GM12892 (cell line): Measurements from ENCODE around the gene YBX1.
"Not testable (repeated sequence)": the region's sequence is repeated elsewhere in the genome, so short reads cannot be mapped to it uniquely, and the experiment has no call there.

Experiments used
- DNase-seq: peaks from one replicate; pipeline ENCODE4 v3.0.0; 2011; ENCODE audit not compliant: insufficient read length
- FAIRE-seq: peaks from 2 replicates; lab custom pipeline; 2011; peaks lifted over from hg19 to GRCh38; lab: Jason Lieb, UNC
- POLR2A ChIP-seq: IDR thresholded peaks from 2 replicates; pipeline ENCODE4 v1.6.1; 2011; ENCODE audit warnings: low read depth, low read length, control low read depth
- POLR2AphosphoS5 ChIP-seq: IDR thresholded peaks from 2 replicates; pipeline ENCODE4 v1.6.1; 2011; ENCODE audit warnings: low read depth, low read length, control low read depth
- TAF1 ChIP-seq: IDR thresholded peaks from 2 replicates; pipeline ENCODE4 v1.6.1; 2011; ENCODE audit warnings: low read depth, mild to moderate bottlenecking, control low read depth, low read length, borderline replicate concordance

Gene YBX1

DNA sequence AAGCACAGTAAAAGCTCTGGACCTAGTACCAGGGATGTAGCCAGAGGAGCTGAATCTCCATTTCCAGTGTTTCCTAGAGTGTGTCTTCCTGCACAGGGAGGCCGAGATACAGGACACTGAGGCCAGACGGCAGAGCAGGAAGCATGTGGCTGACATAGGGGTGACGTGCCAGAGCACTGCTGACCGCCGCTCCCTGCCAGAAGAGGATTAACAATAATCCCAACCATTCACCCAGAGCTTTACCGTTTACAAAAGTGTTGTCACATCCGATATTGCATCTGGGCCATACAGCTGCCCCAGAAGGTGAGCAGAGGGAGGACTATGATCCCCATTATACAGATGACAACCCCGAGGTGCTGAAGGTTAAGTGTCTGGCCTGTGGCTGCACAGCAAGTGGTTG is 63.6 kb downstream of the YBX1 start:
- no peak for TF ChIP-seq POLR2AphosphoS5
- no peak for TF ChIP-seq POLR2A
- no peak for TF ChIP-seq TAF1
- DNase-seq (no peak), FAIRE-seq (no peak)

DNA sequence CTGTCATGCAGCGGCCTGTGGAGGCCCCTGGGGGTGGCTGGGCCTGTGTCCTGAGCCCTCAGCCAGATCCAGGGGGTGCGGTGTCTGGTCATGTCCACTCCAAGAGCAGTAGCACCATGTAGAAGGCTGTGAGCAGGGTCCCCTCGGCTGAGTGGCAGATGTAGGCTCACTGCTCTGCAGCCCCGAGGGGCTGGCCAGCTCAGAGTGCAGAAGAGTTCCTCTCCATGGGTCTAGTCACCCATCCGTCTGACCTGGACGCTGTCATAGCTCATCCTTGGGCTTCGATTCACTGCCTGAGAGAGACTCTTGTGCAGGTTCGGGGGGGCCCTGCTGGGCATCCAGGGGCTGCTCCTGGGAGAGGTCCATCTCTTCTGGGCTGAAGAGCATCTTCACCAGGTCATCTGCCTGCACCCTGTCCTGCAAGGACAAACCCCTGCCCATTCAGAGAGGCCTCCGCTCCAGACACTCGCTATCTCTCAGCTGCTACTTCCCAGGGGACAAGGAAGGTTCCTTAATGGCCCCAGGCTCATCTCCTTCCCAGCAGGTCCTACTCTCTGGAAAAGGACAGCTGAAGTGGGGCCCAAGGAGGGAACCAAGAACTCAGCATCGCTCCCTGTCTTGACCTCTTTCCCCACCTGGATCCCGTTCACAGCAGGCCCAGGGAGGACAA is 64.4 kb downstream of the YBX1 start:
- DNase-seq (no peak), FAIRE-seq (no peak)
- TF ChIP-seq POLR2AphosphoS5 (no peak), TAF1 (no peak), POLR2A (no peak)

DNA sequence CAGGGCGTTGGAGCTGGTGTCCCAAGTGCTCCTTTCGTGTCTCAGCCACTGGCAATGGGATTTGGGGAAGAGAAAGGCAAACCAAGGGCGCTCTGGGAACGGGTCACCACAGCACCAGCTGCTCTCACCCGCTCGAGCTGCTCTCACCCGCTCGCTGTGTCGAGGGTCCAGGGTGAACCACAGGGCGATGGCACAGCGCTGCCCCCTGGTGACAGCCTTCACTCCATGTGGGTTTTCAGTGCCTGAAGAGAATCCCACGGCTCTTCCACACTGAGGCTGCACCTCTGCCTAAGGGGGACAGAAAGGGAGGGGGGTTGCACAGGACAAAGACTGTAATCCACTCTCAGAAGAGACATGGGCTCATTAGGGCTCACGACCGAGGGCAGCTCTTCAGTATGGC is 64.9 kb downstream of the YBX1 start:
- DNase-seq, result no peak
- no peak for TF ChIP-seq POLR2A
- TF ChIP-seq TAF1, result no peak
- no peak for TF ChIP-seq POLR2AphosphoS5
- FAIRE-seq, result peak; percentile 40

DNA sequence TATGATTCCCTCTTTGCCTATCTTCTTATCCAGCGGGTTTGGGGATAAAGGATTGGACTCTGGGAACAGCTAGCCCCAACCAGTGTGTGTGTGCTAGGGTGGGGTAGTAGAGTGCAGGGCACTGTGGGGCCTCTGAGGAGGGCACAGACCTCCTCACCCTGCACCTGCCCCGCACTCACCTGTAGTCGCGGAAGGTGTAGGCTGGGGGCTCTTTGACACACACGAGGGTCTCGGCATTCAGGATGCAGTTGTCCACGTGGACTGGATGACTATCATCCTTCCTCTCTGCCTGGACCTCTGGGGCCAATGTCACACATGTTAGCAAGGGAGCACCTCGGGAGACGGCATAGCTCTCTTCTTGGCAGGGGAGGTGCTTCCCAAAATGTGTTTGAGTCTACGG is 65.8 kb downstream of the YBX1 start:
- DNase-seq (no peak), FAIRE-seq (no peak)
- TF ChIP-seq POLR2A, result no peak
- TF ChIP-seq TAF1, result no peak
- TF ChIP-seq POLR2AphosphoS5, result no peak

DNA sequence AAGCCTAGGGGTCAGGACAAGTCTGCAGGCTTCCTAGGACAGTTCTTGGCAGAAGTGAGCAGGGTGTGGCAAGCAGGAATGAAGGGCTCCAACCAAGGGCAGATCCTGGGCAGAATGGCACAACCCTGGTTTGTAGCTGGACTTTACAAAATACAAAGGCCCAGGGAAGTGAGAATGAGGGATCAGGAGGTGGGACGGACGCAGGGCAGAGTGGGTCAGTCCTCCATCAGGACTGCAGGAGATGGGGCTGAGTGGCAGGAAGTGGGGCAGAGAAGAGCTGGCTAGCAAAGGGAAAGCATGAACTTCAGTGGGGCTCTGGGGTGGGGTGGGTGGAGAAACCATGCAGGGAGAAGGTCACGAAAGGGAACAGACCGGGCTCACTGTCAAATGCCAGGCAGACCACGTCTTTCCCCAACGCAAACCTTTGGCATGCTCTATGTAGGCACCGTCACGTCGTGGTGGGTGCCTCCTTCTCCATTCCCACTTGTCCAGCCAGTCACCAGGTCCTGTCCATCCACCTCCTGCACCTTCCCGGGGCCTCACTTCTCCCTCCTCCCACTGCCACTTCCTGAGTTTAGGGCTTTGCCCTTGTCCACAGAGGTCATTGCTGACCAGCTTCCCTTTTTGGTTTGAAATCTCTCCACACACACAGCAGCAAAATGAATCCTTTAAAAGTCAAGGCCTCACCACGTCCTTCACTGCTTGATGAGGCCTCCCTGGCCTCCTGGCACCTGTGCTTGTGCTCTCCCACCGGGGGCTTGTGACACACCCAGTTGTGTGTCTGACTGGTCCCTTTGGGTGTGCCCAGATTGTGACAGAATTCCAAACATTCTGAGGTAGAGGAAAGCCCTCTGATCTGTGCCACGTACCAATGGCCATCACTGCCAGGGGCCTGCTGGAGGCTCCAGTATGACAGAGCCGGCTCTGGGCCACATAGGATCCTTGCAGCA is 66.5 kb downstream of the YBX1 start:
- DNase-seq (no peak), FAIRE-seq (no peak)
- TF ChIP-seq TAF1, result no peak
- no peak for TF ChIP-seq POLR2A
- TF ChIP-seq POLR2AphosphoS5, result no peak

DNA sequence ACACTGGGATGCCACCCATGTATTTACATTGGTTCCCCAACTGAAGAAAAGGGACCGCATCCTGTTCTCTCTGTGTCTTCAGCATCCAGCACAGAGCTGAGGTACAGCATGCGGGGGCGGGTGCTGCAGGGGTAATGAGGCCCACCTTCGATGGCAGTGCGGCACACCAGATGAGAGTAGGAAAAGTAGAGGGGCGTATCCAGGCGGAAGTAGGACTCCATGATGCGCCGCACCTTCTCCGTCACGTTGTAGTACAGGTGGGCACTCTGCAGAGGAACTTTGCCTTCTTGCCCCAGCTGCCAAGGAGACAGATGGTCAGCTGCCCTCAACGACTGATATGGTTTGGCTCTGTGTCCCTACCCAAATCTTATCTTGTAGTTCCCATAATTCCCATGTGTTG is 67.8 kb downstream of the YBX1 start:
- FAIRE-seq, result no peak
- no peak for DNase-seq
- TF ChIP-seq POLR2A, result no peak
- TF ChIP-seq TAF1, result no peak
- TF ChIP-seq POLR2AphosphoS5, result no peak

DNA sequence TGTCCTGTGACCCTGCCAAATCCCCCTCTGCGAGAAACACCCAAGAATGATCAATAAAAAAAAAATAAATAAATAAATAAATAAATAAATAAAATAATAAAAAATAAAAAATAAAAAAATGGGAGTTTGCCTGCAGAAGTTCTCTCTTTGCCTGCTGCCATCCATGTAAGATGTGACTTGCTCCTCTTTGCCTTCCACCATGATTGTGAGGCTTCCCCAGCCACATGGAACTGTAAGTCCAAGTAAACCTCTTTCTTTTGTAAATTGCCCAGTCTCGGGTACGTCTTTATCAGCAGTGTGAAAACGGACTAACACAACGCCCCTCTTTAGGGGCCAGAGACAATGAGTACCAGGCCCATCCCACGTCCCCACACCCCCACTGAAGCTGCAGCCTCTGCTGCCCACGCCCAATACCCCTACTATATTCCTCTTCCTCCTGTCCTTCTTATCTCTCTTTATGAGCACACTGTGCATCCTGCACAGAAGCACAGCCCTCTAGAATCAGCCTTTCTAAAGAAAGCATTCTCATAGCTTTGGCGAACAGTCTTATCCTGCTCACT is 69.4 kb downstream of the YBX1 start:
- DNase-seq, FAIRE-seq: not testable (repeated sequence)

DNA sequence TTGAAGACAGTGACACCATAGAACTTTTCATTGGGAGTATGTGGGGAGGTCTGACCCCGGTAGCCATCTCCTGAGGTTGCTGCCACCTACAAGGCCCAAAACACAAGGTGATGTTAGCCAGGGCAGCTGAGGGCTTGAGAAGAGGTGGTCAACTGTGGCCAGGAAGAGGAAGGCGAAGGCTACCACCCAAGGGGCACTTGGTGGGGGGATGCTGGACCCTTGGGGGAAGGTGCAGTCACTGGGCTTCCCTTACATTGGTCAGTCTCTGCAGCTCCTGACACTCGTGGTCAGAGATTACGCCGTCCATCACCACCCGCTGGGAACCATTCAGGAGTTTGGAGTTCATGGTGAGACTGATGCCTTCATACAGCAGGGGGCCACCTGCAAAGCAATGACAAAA is 70.1 kb downstream of the YBX1 start:
- DNase-seq (no peak), FAIRE-seq (no peak)
- TF ChIP-seq POLR2A (no peak), POLR2AphosphoS5 (no peak), TAF1 (no peak)

DNA sequence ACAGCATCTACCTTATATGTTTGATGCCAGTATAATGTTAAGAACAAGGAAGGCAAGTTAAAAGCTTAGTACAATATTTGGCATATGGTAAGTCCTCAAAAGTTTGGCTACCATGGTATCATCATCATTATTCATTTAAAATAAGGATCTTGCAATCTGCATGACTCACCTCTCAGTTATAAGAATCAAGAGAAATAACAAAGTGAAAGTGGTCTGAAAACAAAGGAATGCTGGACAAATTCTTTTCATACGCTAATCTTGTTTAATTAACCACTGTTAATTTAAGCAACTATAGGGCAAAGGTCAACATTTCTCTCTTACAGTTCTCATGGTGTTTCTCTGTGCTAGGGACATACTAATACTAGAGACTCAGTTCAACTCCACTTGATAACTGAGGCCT is 70.9 kb downstream of the YBX1 start:
- FAIRE-seq (no peak), DNase-seq (no peak)
- no peak for TF ChIP-seq POLR2A
- no peak for TF ChIP-seq TAF1
- TF ChIP-seq POLR2AphosphoS5, result no peak
